Measurements from ENCODE around the gene BAZ1A.
A peak's percentile ranks its signal among the peaks of the same experiment; 100 is the strongest.
"Not testable (repeated sequence)": the region's sequence is repeated elsewhere in the genome, so short reads cannot be mapped to it uniquely, and the experiment has no call there.

BAZ1A gene

GRCh38 chr14:34782031-34782430, 93.1 kb downstream of the BAZ1A start:
- DNase-seq, result no peak

- no peak for DNase-seq
Observed at GRCh38 chr14:34781242-34781641, 93.9 kb downstream of the BAZ1A start.

- no peak for DNase-seq
Observed at GRCh38 chr14:34780646-34781045, 94.5 kb downstream of the BAZ1A start.

- DNase-seq, result no peak
Observed at GRCh38 chr14:34778744-34779143, 96.4 kb downstream of the BAZ1A start.

GRCh38 chr14:34776611-34777010, 98.5 kb downstream of the BAZ1A start:
- no peak for DNase-seq

GRCh38 chr14:34775922-34776321, 99.2 kb downstream of the BAZ1A start:
- DNase-seq, result no peak

GRCh38 chr14:34775342-34775741, 99.8 kb downstream of the BAZ1A start:
- DNase-seq, result no peak

GRCh38 chr14:34770901-34771300, 104.3 kb downstream of the BAZ1A start:
- no peak for DNase-seq

- no peak for DNase-seq
Observed at GRCh38 chr14:34766606-34767005, 108.6 kb downstream of the BAZ1A start.

GRCh38 chr14:34766060-34766459, 109.1 kb downstream of the BAZ1A start:
- DNase-seq, result no peak

GRCh38 chr14:34755215-34755614, 119.9 kb downstream of the BAZ1A start:
- no peak for DNase-seq

GRCh38 chr14:34754687-34755086, 120.5 kb downstream of the BAZ1A start:
- no peak for DNase-seq

- no peak for DNase-seq
Observed at GRCh38 chr14:34750670-34751069, 124.5 kb downstream of the BAZ1A start.

GRCh38 chr14:34750233-34750632, 124.9 kb downstream of the BAZ1A start:
- DNase-seq, result no peak

GRCh38 chr14:34749408-34749807, 125.8 kb downstream of the BAZ1A start:
- no peak for DNase-seq

GRCh38 chr14:34742270-34743115, 132.7 kb downstream of the BAZ1A start:
- DNase-seq, result no peak

- no peak for DNase-seq
Observed at GRCh38 chr14:34741840-34742239, 133.3 kb downstream of the BAZ1A start.

GRCh38 chr14:34740139-34740538, 135.0 kb downstream of the BAZ1A start:
- DNase-seq, result not testable (repeated sequence)

GRCh38 chr14:34737079-34737478, 138.1 kb downstream of the BAZ1A start:
- DNase-seq, result not testable (repeated sequence)

GRCh38 chr14:34733245-34733644, 141.9 kb downstream of the BAZ1A start:
- no peak for DNase-seq

GRCh38 chr14:34732802-34733201, 142.4 kb downstream of the BAZ1A start:
- DNase-seq, result no peak

GRCh38 chr14:34723867-34724266, 151.3 kb downstream of the BAZ1A start:
- no peak for DNase-seq

- DNase-seq, result peak; percentile 48
Observed at GRCh38 chr14:34722723-34723545, 152.2 kb downstream of the BAZ1A start.

GRCh38 chr14:34721129-34721528, 154.0 kb downstream of the BAZ1A start:
- no peak for DNase-seq

Measured in NCI-H774 (cell line).